Stimulated activated CD4-positive, alpha-beta T cell treated with anti-CD3 and anti-CD28 coated beads, Interleukin-2, amount 100 ng/mL, for 24 hours (primary cell): Measurements from ENCODE around the gene YARS1.

Source experiments
- DNase-seq, 2 donors: peaks; one replicate each; pipeline ENCODE4 v3.0.0-alpha.2; 2020

The YARS1 gene

DNA sequence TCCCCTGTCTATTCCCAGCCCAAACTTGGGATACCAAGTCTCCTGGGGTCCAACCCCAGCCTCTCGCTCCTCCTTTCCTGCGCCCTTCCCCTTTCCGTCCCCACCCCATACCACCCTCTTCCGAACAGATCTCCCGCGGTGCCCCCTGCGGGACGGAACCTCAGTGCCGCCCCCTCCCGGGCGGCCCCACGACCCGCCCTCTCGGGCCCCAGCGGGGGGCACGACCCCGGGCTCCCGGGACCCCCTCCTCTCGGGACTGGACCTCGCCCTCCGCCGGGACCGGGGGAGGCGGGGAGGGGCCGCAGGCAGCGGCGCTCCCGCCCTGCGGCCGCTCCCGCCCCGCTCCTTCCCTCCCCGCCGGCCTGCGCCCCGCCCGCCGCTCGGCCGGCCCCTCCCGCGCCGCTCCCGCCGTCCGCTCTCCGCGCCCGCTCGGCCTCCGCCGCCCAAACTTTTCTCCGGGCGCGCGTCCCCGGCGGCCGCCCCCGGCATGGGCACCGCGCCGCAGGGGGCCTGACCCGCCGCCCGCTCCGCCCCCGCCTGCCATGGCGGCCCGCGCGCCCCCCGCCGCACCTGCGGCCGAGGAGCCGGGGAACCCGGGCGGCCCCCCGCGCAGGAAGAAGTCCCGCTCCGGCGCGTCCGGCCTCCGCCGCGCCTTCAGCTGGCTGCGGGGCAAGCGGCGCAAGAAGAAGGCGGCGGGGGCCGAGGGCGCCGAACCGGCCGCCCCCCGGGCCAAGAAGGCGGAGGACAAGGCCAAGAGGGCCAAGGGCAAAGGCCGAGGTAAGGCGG lies 75.6 kb downstream of the YARS1 start:
- DNase-seq = no peak

- no peak for DNase-seq
Observed at GRCh38 chr1:32741059-32741412, 76.1 kb downstream of the YARS1 start.

DNA sequence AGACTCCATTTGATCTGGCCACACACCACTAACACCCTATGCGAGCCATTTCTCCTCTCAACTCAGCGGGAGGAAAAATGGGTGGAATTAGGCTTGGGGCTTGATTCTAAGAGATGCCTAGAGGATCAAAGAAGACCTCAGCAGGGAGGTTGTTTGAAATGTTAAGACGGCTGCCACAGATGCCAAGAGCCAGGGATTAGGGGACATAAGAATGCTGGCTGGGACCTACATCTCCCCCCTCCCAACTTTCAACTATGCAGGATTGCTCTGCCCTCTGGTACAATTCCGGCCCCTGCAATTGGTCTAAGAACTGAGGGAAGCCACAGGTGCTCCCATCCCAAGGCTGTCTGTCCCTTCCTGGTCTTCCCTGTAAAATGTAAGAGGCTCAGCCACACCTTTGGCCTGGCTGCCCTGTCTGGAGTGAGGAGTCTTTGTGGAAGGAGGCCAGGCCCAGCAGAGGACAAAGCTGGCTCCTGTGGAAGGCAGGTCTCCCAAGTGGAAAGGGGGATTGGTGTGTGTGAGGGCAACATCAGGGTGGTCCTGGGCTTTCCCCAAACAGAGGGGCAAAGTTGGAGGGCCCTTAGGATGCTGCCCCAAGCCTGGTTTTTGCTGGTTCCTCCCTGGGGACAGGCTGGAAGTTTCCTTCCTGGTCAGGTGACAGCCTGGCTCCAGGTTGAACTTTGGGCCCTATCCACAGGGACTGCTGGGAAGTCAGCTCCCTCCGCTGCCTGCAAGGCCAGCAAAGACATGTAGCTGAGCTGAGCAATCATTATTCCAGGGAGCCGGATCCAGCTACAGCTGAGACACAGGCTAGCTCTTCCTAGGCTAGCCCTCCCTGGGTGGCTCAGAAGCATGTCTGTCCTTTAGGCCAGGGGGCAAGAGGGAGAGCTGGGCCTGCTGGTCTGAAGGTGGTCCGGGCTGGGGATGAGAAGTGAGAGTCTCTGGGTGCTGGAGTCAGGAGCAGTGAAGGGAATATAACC lies 80.1 kb downstream of the YARS1 start:
- no peak for DNase-seq

DNA sequence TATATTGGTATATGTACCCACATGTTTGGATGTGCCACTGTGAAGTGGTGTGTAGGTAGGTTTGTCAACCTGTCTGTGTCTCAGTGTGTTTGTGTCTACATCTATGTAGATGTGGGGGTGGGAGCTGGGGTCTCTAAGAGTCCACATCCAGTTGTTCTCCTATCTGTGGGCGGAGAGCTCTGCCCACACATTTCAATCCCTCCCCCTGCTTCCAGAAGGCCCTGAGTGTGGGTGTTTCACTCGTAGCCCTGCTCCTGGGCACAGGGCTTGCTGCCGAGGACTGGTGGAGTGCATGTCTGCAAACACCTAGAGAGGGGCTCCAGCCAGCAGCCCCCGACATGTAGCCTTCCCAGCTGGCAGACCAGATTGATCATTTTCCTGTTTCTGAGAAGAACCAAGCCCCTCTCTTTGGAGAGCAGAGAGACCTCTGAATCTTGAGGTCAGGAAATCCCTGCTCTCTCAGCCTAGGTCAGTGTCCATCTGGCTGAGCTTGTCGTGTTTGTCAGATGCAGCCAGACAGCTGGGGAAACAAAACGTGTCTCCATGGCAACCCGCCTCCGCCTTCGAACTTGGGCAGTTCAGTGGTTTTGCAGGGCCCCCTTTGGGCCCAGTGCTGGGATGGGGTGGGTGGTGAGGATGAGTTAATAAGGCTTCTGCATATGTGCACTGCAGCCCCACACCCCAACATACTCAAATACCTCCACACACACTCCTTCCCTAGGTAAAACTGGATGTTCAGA lies 83.4 kb downstream of the YARS1 start:
- no peak for DNase-seq

GRCh38 chr1:32729254-32730046 lies 87.7 kb downstream of the YARS1 start:
- no peak for DNase-seq

GRCh38 chr1:32728413-32729077 lies 88.6 kb downstream of the YARS1 start:
- DNase-seq = no peak

- DNase-seq = no peak
Observed at GRCh38 chr1:32727876-32728275, 89.3 kb downstream of the YARS1 start.

DNA sequence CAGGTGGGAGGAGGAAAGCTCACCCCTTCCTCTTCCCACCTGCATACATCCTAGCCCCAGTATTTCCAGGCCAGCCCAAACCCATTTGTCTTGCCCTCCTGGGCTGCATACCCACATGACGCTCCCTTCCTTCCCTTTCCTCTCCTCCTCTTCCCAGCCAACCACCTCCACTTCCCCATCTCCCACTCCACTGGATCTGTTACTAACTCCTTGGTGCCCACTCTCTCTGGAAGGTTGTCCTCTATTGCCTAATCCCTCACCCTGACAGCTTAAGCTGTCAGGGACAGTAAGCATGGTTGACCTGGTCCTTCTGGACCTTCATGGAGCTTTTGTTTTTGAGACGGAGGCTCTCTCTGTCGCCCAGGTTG lies 91.6 kb downstream of the YARS1 start:
- DNase-seq = no peak
